Activated naive CD4-positive, alpha-beta T cell treated with anti-CD3 and anti-CD28 coated beads, Interleukin-2, amount 50 U/mL, for 24 hours (primary cell): ENCODE measurements around the gene ASB4.
"Not testable (repeated sequence)": the region's sequence is repeated elsewhere in the genome, so short reads cannot be mapped to it uniquely, and the experiment has no call there.

ENCODE experiments used
- H3K27ac Mint-ChIP-seq: one replicate; pipeline ENCODE4 v1.8.0; 2021; ENCODE audit warnings: mild to moderate bottlenecking, mixed read lengths
- H3K27me3 Mint-ChIP-seq: one replicate; pipeline ENCODE4 v1.8.0; 2021; ENCODE audit warnings: mixed read lengths
- H3K36me3 Mint-ChIP-seq: one replicate; pipeline ENCODE4 v1.8.0; 2021; ENCODE audit warnings: mixed read lengths
- H3K4me1 Mint-ChIP-seq: one replicate; pipeline ENCODE4 v1.8.0; 2021; ENCODE audit warnings: mixed read lengths
- H3K4me3 Mint-ChIP-seq: one replicate; pipeline ENCODE4 v1.8.0; 2021; ENCODE audit warnings: mild to moderate bottlenecking, mixed read lengths
- H3K9me3 Mint-ChIP-seq: one replicate; pipeline ENCODE4 v1.8.0; 2021; ENCODE audit warnings: mixed read lengths

ASB4 gene

DNA sequence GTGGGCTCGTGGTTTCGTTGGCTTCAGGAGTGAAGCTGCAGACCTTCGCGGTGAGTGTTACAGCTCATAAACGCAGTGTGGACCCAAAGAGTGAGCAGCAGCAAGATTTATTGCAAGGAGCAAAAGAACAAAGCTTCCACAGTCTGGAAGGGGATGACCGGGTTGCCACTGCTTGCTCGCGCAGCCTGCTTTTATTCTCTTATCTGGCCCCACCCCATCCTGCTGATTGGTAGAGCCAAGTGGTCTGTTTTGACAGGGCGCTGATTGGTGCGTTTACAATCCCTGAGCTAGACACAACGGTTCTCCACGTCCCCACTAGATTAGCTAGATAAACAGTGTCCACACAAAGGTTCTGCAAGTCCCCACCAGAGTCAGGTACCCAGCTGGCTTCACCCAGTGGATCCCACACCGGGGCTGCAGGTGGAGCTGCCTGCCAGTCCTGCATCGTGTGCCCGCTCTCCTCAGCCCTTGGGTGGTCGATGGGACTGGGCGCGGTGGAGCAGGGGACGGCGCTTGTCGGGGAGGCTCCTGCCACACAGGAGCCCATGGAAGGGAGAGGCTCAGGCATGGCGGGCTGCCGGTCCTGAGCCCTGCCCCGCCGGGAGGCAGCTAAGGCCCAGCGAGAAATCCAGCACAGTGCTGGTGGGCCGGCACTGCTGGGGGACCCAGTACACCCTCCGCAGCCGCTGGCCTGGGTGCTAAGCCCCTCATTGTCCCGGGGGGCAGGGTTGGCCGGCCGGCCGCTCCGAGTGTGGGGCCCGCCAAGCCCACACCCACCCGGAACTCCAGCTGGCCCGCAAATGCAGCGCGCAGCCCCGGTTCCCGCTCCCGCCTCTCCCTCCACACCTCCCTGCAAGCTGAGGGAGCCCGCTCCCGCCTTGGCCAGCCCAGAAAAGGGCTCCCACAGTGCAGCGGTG lies 66.5 kb downstream of the ASB4 start:
- not testable (repeated sequence) for H3K4me1 Mint-ChIP-seq, H3K36me3 Mint-ChIP-seq, H3K27me3 Mint-ChIP-seq, H3K27ac Mint-ChIP-seq, H3K4me3 Mint-ChIP-seq, H3K9me3 Mint-ChIP-seq

GRCh38 chr7:95553939-95554338 lies 68.2 kb downstream of the ASB4 start:
- Mint-ChIP-seq H3K4me3 (no peak overlapping the region), H3K27ac (no peak overlapping the region), H3K27me3 (peaks cover 7% of the 10 kb centered on the region), H3K36me3 (no peaks in the 10 kb centered on the region), H3K9me3 (no peaks in the 10 kb centered on the region), H3K4me1 (no peaks in the 10 kb centered on the region)

DNA sequence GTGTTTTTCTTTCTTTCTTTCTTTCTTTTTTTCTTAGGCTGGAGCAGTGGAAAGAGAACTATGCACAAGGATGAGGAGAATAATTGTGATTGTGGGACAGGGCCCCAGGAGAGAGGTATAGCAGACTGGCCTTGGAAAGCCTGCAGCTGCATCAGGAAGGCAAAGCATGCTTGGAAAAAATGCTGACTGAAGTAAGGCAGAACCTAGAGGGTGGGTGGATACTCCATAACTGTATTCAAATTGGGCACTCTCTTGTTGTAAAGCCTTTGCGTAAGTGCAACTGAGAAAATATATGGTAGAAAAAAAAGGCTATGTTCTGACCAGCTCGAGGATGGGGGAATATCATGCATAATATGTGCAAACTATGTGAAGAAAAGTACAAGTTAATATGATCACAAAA lies 71.0 kb downstream of the ASB4 start:
- Mint-ChIP-seq H3K27ac (no peak overlapping the region), H3K27me3 (peaks cover 7% of the 10 kb centered on the region), H3K4me1 (no peaks in the 10 kb centered on the region), H3K36me3 (no peaks in the 10 kb centered on the region), H3K9me3 (no peaks in the 10 kb centered on the region), H3K4me3 (no peak overlapping the region)

GRCh38 chr7:95558864-95559263 lies 73.1 kb downstream of the ASB4 start:
- Mint-ChIP-seq H3K4me3 (no peak overlapping the region), H3K9me3 (peaks cover 6% of the 10 kb centered on the region), H3K36me3 (no peaks in the 10 kb centered on the region), H3K27ac (no peak overlapping the region), H3K27me3 (peaks cover 4% of the 10 kb centered on the region), H3K4me1 (no peaks in the 10 kb centered on the region)

- Mint-ChIP-seq H3K4me3 (no peak overlapping the region), H3K27ac (no peak overlapping the region), H3K27me3 (peaks cover 3% of the 10 kb centered on the region), H3K36me3 (no peaks in the 10 kb centered on the region), H3K4me1 (no peaks in the 10 kb centered on the region), H3K9me3 (peaks cover 6% of the 10 kb centered on the region)
These were observed 74.9 kb downstream of the ASB4 start for GRCh38 chr7:95560674-95561073.

- no peak overlapping the region for H3K27ac Mint-ChIP-seq
- H3K4me3 Mint-ChIP-seq: no peak overlapping the region
- H3K27me3 Mint-ChIP-seq: no peaks in the 10 kb centered on the region
- peaks cover 6% of the 10 kb centered on the region for H3K9me3 Mint-ChIP-seq
- H3K36me3 Mint-ChIP-seq: no peaks in the 10 kb centered on the region
- no peaks in the 10 kb centered on the region for H3K4me1 Mint-ChIP-seq
These were observed 84.0 kb downstream of the ASB4 start for GRCh38 chr7:95569720-95570119.

GRCh38 chr7:95577137-95577536 lies 91.4 kb downstream of the ASB4 start:
- Mint-ChIP-seq H3K27ac (no peak overlapping the region), H3K36me3 (no peaks in the 10 kb centered on the region), H3K27me3 (no peaks in the 10 kb centered on the region), H3K4me1 (no peaks in the 10 kb centered on the region), H3K9me3 (peaks cover 6% of the 10 kb centered on the region), H3K4me3 (no peak overlapping the region)

GRCh38 chr7:95578299-95578855 lies 92.6 kb downstream of the ASB4 start:
- no peak overlapping the region for H3K4me3 Mint-ChIP-seq
- H3K4me1 Mint-ChIP-seq: no peaks in the 10 kb centered on the region
- H3K9me3 Mint-ChIP-seq: no peaks in the 10 kb centered on the region
- no peaks in the 10 kb centered on the region for H3K36me3 Mint-ChIP-seq
- H3K27ac Mint-ChIP-seq: no peak overlapping the region
- no peaks in the 10 kb centered on the region for H3K27me3 Mint-ChIP-seq

DNA sequence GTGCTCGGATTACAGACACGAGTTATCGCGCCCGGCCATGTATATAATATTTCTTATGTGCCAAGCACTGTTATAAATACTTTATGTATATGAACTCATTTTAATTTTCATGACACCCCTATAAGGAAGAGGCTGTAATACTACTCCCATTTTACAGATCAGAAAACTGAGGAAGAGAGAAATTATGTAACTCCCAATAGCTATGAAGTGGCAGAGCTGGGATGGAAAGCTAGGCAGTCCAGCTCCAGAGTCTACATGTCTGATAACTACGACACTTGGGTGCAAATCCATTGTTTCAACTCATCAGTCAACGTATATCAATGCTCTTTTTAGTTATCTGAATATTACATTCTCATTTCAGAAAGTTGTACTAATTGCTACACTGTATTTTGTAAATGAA lies 93.6 kb downstream of the ASB4 start:
- Mint-ChIP-seq H3K36me3 (no peaks in the 10 kb centered on the region), H3K27me3 (no peaks in the 10 kb centered on the region), H3K9me3 (no peaks in the 10 kb centered on the region), H3K4me1 (no peaks in the 10 kb centered on the region), H3K27ac (no peak overlapping the region), H3K4me3 (no peak overlapping the region)

GRCh38 chr7:95581467-95581866 lies 95.7 kb downstream of the ASB4 start:
- H3K4me3 Mint-ChIP-seq: no peak overlapping the region
- H3K27me3 Mint-ChIP-seq: no peaks in the 10 kb centered on the region
- no peaks in the 10 kb centered on the region for H3K9me3 Mint-ChIP-seq
- no peaks in the 10 kb centered on the region for H3K36me3 Mint-ChIP-seq
- H3K4me1 Mint-ChIP-seq: no peaks in the 10 kb centered on the region
- no peak overlapping the region for H3K27ac Mint-ChIP-seq

GRCh38 chr7:95582578-95583293 lies 97.0 kb downstream of the ASB4 start:
- Mint-ChIP-seq H3K36me3 (no peaks in the 10 kb centered on the region), H3K9me3 (no peaks in the 10 kb centered on the region), H3K27me3 (no peaks in the 10 kb centered on the region), H3K4me3 (no peak overlapping the region), H3K27ac (no peak overlapping the region), H3K4me1 (no peaks in the 10 kb centered on the region)

GRCh38 chr7:95583834-95584621 lies 98.3 kb downstream of the ASB4 start:
- Mint-ChIP-seq H3K4me3 (no peak overlapping the region), H3K27ac (no peak overlapping the region), H3K36me3 (no peaks in the 10 kb centered on the region), H3K27me3 (no peaks in the 10 kb centered on the region), H3K9me3 (no peaks in the 10 kb centered on the region), H3K4me1 (no peaks in the 10 kb centered on the region)

DNA sequence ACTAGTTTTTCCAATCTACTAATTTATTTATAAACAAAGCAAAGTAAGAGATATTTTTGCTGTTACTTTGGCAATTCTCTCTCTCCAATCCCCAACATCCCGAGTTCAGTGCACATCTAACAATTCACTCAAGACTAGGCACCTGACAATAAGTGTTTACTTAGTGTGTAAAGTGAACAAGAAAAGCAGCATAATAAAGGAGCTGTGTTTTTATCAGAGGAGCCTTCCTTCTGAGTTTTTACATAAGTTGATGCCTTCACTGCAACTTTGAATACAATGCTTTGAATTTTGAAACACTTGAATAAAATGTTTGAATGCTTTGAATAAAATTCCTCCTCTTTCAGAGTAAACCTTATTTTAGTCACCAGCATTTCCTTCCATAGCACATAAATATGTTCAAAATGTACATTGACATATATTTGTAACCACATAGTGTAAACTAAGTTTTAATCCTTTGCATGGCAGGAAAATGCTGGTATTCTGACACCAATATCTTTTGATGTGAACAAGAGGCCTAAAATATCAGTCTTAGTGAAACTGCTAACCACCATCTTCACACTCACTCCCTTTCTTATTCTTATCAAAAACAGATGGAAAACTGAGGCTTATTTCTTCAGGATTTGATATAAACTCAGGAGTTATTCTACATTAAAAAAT lies 99.2 kb downstream of the ASB4 start:
- H3K36me3 Mint-ChIP-seq: no peaks in the 10 kb centered on the region
- H3K4me3 Mint-ChIP-seq: no peak overlapping the region
- no peaks in the 10 kb centered on the region for H3K27me3 Mint-ChIP-seq
- H3K9me3 Mint-ChIP-seq: no peaks in the 10 kb centered on the region
- H3K27ac Mint-ChIP-seq: no peak overlapping the region
- no peaks in the 10 kb centered on the region for H3K4me1 Mint-ChIP-seq

- Mint-ChIP-seq H3K27ac (no peak overlapping the region), H3K9me3 (no peaks in the 10 kb centered on the region), H3K27me3 (no peaks in the 10 kb centered on the region), H3K4me1 (no peaks in the 10 kb centered on the region), H3K36me3 (no peaks in the 10 kb centered on the region), H3K4me3 (no peak overlapping the region)
These were observed 99.7 kb downstream of the ASB4 start for GRCh38 chr7:95585426-95585789.

DNA sequence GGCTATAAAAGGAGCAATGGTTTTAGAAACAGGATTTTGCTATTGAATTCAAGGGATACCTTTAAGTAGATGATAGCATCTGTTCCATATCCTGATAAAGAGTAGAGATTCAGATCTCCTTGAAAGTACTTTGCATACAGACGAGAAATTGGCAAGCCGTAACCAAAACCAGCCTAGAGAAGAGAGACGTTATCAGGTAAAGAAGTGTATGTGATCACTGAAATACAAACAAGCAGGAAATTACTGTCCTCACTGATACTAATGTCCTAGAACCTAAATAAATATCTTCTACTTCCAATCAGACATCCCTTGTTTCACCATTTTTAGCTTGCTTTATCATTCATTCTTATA lies 101.2 kb downstream of the ASB4 start:
- H3K4me1 Mint-ChIP-seq: no peaks in the 10 kb centered on the region
- no peaks in the 10 kb centered on the region for H3K36me3 Mint-ChIP-seq
- no peaks in the 10 kb centered on the region for H3K27me3 Mint-ChIP-seq
- no peak overlapping the region for H3K4me3 Mint-ChIP-seq
- no peak overlapping the region for H3K27ac Mint-ChIP-seq
- H3K9me3 Mint-ChIP-seq: no peaks in the 10 kb centered on the region
